Vagina (tissue), 2 donors: ENCODE results near the gene PRR5L.

Source experiments
- CTCF ChIP-seq, 3 experiments: fragments of 450-650 bp in 2 of 3; fragments of 200-600 bp in 1 of 3; sonication (generic) in 1 of 3; IDR thresholded peaks; one replicate each; pipeline ENCODE4 v1.5.1; 2017 to 2019; ENCODE audit warnings: antibody characterized with exemption in 3 of 3, mild to moderate bottlenecking in 2 of 3, moderate library complexity in 2 of 3
- POLR2A ChIP-seq, 2 donors: fragments of 450-650 bp; IDR thresholded peaks; one replicate each; pipeline ENCODE4 v1.6.1; 2017; ENCODE audit warnings: antibody characterized with exemption in 2 of 2, mild to moderate bottlenecking in 2 of 2, moderate library complexity in 2 of 2
- POLR2AphosphoS5 ChIP-seq, 2 donors: sonication (generic); formaldehyde crosslinking; IDR thresholded peaks; one replicate each; pipeline ENCODE4 v1.9.0; 2017; ENCODE audit warnings: antibody characterized with exemption in 2 of 2, mild to moderate bottlenecking in 2 of 2, low read depth in 1 of 2; ENCODE audit not compliant: insufficient read depth in 1 of 2

GRCh38 chr11:36314434-36314767, 18.3 kb downstream of the PRR5L start:
- TF ChIP-seq CTCF (IDR thresholded peaks at IDR 0.05), result no peak
- no peak for TF ChIP-seq POLR2A (IDR thresholded peaks at IDR 0.05)
- no peak for TF ChIP-seq POLR2AphosphoS5 (IDR thresholded peaks at IDR 0.05; ENCODE audit: insufficient read depth in 1 of 2, low read depth in 1 of 2)
